Limb (tissue), 2 donors: Measurements from ENCODE around the gene CREB3L2.

Experiments
- DNase-seq, 2 donors: peaks; one replicate each; pipeline ENCODE4 v3.0.0-alpha.2; 2016; ENCODE audit errors: extremely low spot score in 2 of 2

CREB3L2 gene

GRCh38 chr7:137904833-137905232 lies 97.1 kb downstream of the CREB3L2 start:
- DNase-seq = peak in 1 of 2 donors; percentile 51

- peak; percentile 71 to 82 for DNase-seq
These were observed 98.3 kb downstream of the CREB3L2 start for GRCh38 chr7:137903382-137904169.

GRCh38 chr7:137900137-137900536 lies 101.7 kb downstream of the CREB3L2 start:
- no peak for DNase-seq

GRCh38 chr7:137898839-137899721 lies 102.8 kb downstream of the CREB3L2 start:
- peak; percentile 71 to 91 for DNase-seq

GRCh38 chr7:137895301-137896221 lies 106.3 kb downstream of the CREB3L2 start:
- DNase-seq = no peak

- DNase-seq = no peak
These were observed 108.6 kb downstream of the CREB3L2 start for GRCh38 chr7:137893143-137893742.

GRCh38 chr7:137891016-137891655 lies 110.8 kb downstream of the CREB3L2 start:
- no peak for DNase-seq

- no peak for DNase-seq
These were observed 111.4 kb downstream of the CREB3L2 start for GRCh38 chr7:137890449-137890921.

- no peak for DNase-seq
These were observed 113.6 kb downstream of the CREB3L2 start for GRCh38 chr7:137888241-137888640.

GRCh38 chr7:137886746-137887145 lies 115.1 kb downstream of the CREB3L2 start:
- DNase-seq = peak in 1 of 2 donors; percentile 40

GRCh38 chr7:137886281-137886680 lies 115.6 kb downstream of the CREB3L2 start:
- DNase-seq = no peak

GRCh38 chr7:137885678-137886077 lies 116.2 kb downstream of the CREB3L2 start:
- no peak for DNase-seq

GRCh38 chr7:137882806-137883205 lies 119.1 kb downstream of the CREB3L2 start:
- DNase-seq = no peak

- no peak for DNase-seq
These were observed 119.6 kb downstream of the CREB3L2 start for GRCh38 chr7:137882261-137882668.

- no peak for DNase-seq
These were observed 120.2 kb downstream of the CREB3L2 start for GRCh38 chr7:137881607-137882260.

GRCh38 chr7:137880432-137880831 lies 121.5 kb downstream of the CREB3L2 start:
- no peak for DNase-seq

- DNase-seq = no peak
These were observed 122.3 kb downstream of the CREB3L2 start for GRCh38 chr7:137879357-137880158.

GRCh38 chr7:137878333-137878961 lies 123.4 kb downstream of the CREB3L2 start:
- peak; percentile 69 to 72 for DNase-seq
